GM21381 (cell line): Measurements from ENCODE around the gene RABGGTA.
"Not testable (repeated sequence)": the region's sequence is repeated elsewhere in the genome, so short reads cannot be mapped to it uniquely, and the experiment has no call there.

Source experiments
- ATAC-seq: cut with Tn5 transposase; IDR thresholded peaks from one replicate; pipeline ENCODE4 v1.9.1; 2021; ENCODE audit warnings: mild to moderate bottlenecking, moderate library complexity; ENCODE audit not compliant: unreplicated experiment

The RABGGTA gene

GRCh38 chr14:24219521-24219920 is 51.9 kb downstream of the RABGGTA start:
- no peak for ATAC-seq

- no peak for ATAC-seq
Measured at GRCh38 chr14:24219080-24219479, 52.3 kb downstream of the RABGGTA start.

GRCh38 chr14:24216876-24217275 is 54.5 kb downstream of the RABGGTA start:
- ATAC-seq: not testable (repeated sequence)

- ATAC-seq: no peak
Measured at GRCh38 chr14:24216345-24216699, 55.1 kb downstream of the RABGGTA start.
